ENCODE data around the gene XYLT1. TPM values are rescaled to one million over a fixed set of nuclear protein-coding genes. Genes with fewer than 3 reads are reported as not detected.

The XYLT1 gene
- total RNA-seq, 1 experiment from 2014 or later: 14.5 TPM

DNA sequence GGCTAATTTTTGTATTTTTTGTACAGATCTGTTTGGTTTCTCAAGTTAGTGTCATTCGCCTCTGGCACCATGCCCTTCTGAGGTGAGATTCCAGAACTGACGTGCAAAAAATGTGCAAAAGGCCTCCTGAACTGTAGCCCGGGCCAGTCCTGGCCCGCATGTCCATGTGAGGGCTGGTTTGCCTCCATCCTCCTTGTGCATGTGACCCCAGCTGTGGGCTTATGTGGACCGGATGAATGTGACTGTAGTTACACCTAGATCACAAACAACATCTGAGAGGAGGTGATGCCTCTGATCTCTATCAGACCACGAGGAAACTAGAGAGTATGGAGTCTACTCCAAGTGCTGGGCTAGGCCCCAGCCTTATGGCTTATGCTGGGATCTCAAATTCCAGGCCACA, 241.6 kb downstream of the XYLT1 start:
- no CpG with 5 or more reads among the region's 6 CpGs for WGBS (ENCODE audit: extremely low coverage, insufficient read length, low lambda C conversion rate)
- Histone ChIP-seq H4K5ac (ENCODE audit: insufficient read length, low read depth, low read length) (no peak overlapping the region), H3T11ph (ENCODE audit: low read length) (no peak overlapping the region), H3K14ac (ENCODE audit: insufficient read depth, low read length) (no peak overlapping the region), H3K27me3 (ENCODE audit: insufficient read depth, low read length) (no peaks in the 10 kb centered on the region), H2BK12ac (ENCODE audit: insufficient read length, low read depth, low read length) (no peak overlapping the region), H3K23ac (ENCODE audit: insufficient read length, low read depth, low read length) (no peak overlapping the region), H4K20me1 (ENCODE audit: control insufficient read depth, insufficient read depth, insufficient read length) (no peaks in the 10 kb centered on the region), H4K8ac (replicated peaks; ENCODE audit: insufficient read length, low read depth, low read length) (no peak overlapping the region), H3K9ac (ENCODE audit: extremely low read depth, insufficient read length, low read length) (no peak overlapping the region), H2BK5ac (ENCODE audit: insufficient read length, low read length) (no peak overlapping the region), H3K27ac (ENCODE audit: insufficient read length, low read depth, low read length) (no peak overlapping the region), H3K4ac (ENCODE audit: low read depth, low read length) (no peak overlapping the region), H3K79me2 (ENCODE audit: insufficient read depth, low read length) (no peaks in the 10 kb centered on the region; the same call in 1 of the 2 replicates), H2BK20ac (ENCODE audit: low read depth, low read length, poor library complexity, severe bottlenecking) (no peak overlapping the region), H2AK5ac (ENCODE audit: insufficient read length, low read length) (no peak overlapping the region), H3K56ac (ENCODE audit: insufficient read length, low read depth, low read length) (no peak overlapping the region), H3K23me2 (ENCODE audit: insufficient read length, low read depth, low read length, poor library complexity, severe bottlenecking) (no peaks in the 10 kb centered on the region), H3K79me1 (ENCODE audit: insufficient read depth, low read depth, low read length, poor library complexity, severe bottlenecking) (no peaks in the 10 kb centered on the region), H2BK120ac (ENCODE audit: low read depth, low read length, poor library complexity, severe bottlenecking) (no peak overlapping the region), H3K4me1 (ENCODE audit: insufficient read depth, low read length) (peaks cover 2% of the 10 kb centered on the region; the same call in 1 of the 2 replicates), H2AFZ (ENCODE audit: low read length) (no peak overlapping the region), H3K4me2 (ENCODE audit: insufficient read depth, insufficient read length, low read length) (no peak overlapping the region), H3K9me3 (ENCODE audit: control insufficient read depth, low read depth, low read length) (no peaks in the 10 kb centered on the region), H4K91ac (ENCODE audit: insufficient read length, low read depth, low read length) (no peak overlapping the region), H2BK15ac (ENCODE audit: low read depth, low read length) (no peak overlapping the region), H3K18ac (ENCODE audit: insufficient read length, low read depth, low read length) (no peak overlapping the region)
- H3K4me3 Mint-ChIP-seq: no peak overlapping the region
- H3K9me3 Mint-ChIP-seq: no peaks in the 10 kb centered on the region; a peak in 1 of 5 replicates
- TF ChIP-seq, protein P1, sequence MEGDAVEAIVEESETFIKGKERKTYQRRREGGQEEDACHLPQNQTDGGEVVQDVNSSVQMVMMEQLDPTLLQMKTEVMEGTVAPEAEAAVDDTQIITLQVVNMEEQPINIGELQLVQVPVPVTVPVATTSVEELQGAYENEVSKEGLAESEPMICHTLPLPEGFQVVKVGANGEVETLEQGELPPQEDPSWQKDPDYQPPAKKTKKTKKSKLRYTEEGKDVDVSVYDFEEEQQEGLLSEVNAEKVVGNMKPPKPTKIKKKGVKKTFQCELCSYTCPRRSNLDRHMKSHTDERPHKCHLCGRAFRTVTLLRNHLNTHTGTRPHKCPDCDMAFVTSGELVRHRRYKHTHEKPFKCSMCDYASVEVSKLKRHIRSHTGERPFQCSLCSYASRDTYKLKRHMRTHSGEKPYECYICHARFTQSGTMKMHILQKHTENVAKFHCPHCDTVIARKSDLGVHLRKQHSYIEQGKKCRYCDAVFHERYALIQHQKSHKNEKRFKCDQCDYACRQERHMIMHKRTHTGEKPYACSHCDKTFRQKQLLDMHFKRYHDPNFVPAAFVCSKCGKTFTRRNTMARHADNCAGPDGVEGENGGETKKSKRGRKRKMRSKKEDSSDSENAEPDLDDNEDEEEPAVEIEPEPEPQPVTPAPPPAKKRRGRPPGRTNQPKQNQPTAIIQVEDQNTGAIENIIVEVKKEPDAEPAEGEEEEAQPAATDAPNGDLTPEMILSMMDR (conservative IDR thresholded peaks at IDR 0.05): no peak
- DNase-seq: no peak
- no peaks in the 10 kb centered on the region for H3K27me3 Mint-ChIP-seq (ENCODE audit: low read depth)
- peaks cover 13 to 15% of the 10 kb centered on the region in 2 experiments for H3K4me1 Mint-ChIP-seq
- H3K27ac Mint-ChIP-seq: no peak overlapping the region
- peaks cover 0 to 2% (median 0%) of the 10 kb centered on the region in 3 experiments; a peak in 2 of 7 replicates for H3K36me3 Mint-ChIP-seq (ENCODE audit: insufficient read depth in 1 of 3, low read depth in 3 of 3)

Data from H9 (cell line).